Inflammatory macrophage (primary cell): ENCODE measurements around the gene ZNF124.
A peak's percentile ranks its signal among the peaks of the same experiment; 100 is the strongest.

Experiments
- DNase-seq, 2 donors: peaks; one replicate each; pipeline ENCODE4 v3.0.0-alpha.2; 2020 to 2022

ZNF124 gene

DNA sequence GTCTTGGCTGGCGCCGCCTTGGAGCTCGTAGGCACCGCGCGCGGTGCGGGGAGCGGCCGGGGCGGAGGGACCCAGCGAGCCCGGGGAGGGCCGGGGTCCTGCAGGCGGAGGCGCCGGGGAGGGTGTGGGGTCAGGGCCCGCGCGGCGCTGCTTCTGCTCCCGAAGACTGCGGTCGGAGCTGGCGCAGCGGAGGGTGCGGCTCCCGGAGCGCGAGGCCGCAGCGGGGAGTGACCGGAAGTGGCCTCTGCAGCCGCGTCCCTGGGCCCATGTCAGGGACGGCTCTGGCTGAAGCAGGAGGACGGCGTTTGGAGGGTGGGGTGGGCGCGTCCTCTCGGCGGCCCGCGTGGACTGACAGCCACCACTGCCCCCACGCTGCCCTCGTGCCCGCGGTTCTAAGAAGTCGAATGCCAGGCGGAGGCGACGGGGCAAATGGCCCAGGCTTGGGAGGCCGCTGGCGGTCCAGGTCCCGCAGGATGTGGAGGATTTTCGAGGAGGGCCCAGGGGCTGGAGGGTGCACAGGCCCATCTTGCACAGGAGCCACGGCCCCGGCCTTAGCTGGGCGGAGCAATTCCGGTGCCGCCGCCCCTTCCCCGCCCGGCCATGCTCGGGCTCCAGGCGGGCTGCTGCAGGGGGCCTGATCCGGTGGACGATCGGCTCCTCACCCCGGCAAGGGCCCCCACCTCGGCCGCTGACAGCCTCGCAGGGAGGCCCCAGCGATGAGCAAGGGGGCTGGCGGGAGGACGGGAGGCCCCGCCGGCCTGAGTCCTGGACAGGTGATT is 59.9 kb downstream of the ZNF124 start:
- DNase-seq, result peak; percentile 55 to 60

DNA sequence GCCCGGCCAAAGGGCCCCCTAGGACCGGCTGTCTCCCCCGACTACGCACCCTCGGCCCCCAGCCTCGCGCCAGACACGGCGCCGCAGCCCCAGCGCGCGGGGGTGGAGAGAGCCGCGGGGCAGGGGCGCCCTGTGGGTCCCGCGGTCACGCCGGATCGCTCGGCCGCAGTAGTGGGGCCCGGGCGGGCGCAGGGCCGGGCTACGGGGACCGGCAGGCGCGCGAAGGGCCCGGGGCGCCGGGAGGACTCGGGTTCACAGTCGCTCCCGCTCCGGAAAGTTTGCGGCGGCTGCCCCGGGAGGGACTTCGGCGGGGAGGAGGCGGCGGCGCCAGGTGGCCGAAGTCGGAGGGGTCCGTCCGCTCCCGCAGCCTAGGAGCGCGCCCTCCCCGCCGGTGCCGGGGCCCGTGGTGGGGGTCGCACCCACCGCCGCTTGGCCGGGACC is 60.5 kb downstream of the ZNF124 start:
- DNase-seq, result no peak

DNA sequence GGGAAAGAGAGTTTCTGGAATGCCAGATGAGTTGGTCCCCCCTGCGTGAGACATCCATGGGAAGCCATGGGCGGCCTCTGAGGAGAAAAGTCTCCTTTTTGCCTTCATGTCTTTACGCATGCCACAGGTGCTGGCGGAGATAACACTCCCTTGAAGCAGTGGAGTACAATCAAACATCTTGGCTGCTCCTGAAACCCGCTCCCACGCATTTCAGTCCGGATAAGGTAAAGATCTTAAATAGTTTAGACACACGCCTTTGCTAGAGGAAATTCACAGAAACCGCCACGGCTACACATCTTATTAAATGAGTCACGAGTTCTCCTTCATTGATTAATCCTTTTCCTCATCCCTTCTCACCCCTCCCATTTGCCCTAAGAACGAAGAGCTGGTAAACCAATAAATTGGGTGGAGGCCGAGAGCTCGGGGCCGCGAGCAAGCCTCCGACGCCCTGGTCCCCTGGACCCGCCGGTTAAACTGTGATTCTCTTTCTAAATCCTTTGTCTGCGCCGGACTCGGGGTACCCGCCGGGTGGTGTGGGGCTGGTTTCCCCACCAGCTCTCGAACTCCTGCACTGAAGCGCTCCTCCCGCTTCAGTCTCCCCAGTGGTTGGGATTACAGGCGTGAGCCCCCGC is 61.1 kb downstream of the ZNF124 start:
- DNase-seq, result peak in 1 of 2 donors; percentile 1

DNA sequence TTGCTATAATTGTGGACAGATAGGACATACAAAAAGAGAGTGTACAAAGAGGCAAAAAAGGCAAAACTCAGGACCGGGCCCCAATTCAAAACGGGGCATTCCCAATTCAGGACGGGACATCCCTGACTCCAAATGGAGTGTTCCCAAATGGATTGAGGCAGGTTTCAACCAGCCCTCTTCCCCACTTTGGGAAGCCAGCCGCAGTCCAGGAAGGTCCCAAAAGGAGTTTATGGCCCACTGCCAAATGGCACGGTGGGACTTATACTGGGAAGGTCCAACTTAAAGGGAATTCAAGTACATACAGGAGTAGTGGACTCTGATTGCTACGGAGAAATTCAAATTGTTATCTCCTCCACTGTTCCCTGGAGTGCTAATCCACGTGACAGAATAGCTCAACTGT is 64.1 kb downstream of the ZNF124 start:
- no peak for DNase-seq

DNA sequence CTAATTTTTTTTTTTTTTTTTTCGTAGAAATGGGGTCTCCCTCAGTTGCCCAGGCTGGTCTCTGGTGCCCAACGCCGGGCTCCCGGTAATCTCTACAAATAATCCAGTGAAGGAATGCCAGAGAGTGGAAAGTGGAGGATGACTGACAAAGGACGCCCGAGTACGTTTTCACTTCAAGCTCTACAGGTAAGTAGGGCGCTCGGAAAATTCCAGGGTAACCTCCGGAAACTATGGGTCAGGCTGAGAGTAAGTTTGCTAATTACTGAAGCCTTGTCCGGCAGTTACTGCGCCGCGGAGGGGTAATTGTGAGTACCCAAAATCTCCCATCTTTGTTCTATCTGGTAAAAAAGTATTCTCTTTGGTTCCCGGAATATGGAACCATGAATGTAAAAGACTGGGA is 65.9 kb downstream of the ZNF124 start:
- no peak for DNase-seq
